Ectodermal cell (in vitro differentiated cells): ENCODE results near the gene PEX10.

Experiments
- H3K27ac ChIP-seq: 2 replicates; pipeline ENCODE4 v1.7.0; 2013; ENCODE audit warnings: mild to moderate bottlenecking, low read depth, low read length; ENCODE audit not compliant: insufficient read depth, poor library complexity, severe bottlenecking
- H3K27me3 ChIP-seq: 2 replicates; pipeline ENCODE4 v1.7.0; 2013; ENCODE audit warnings: mild to moderate bottlenecking, low read length; ENCODE audit not compliant: insufficient read depth, control insufficient read depth, poor library complexity, severe bottlenecking
- H3K36me3 ChIP-seq: one replicate; pipeline ENCODE4 v1.7.0; 2013; ENCODE audit warnings: low read length; ENCODE audit not compliant: control insufficient read depth, insufficient read depth
- H3K4me1 ChIP-seq: one replicate; pipeline ENCODE4 v1.7.0; 2013; ENCODE audit warnings: low read length; ENCODE audit not compliant: control insufficient read depth, insufficient read depth
- H3K4me3 ChIP-seq: 2 replicates; pipeline ENCODE4 v1.7.0; 2013; ENCODE audit warnings: low read depth, low read length, control low read depth; ENCODE audit not compliant: insufficient read depth
- H3K9me3 ChIP-seq: 2 replicates; pipeline ENCODE4 v1.7.0; 2013; ENCODE audit warnings: mild to moderate bottlenecking, low read length, moderate library complexity; ENCODE audit not compliant: control insufficient read depth
- WGBS, 2 experiments: methylation state at CpG; one replicate each; pipeline ENCODE4 v1.1.7; 2013; ENCODE audit warnings: missing lambda C conversion rate in 2 of 2; 5-methylcytosine and 5-hydroxymethylcytosine counted together

The PEX10 gene

GRCh38 chr1:2427976-2428375, 15.6 kb upstream of the PEX10 start:
- 94 to 95% methylated on average over 10 of the region's 10 CpGs for WGBS, 2 experiments
- peaks cover 32% of the 10 kb centered on the region for H3K4me1 ChIP-seq
- H3K27ac ChIP-seq: no peak overlapping the region
- H3K4me3 ChIP-seq: no peak overlapping the region
- no peaks in the 10 kb centered on the region for H3K36me3 ChIP-seq
- peaks cover under 1% of the 10 kb centered on the region for H3K27me3 ChIP-seq
- H3K9me3 ChIP-seq: no peaks in the 10 kb centered on the region

GRCh38 chr1:2427051-2427450, 14.7 kb upstream of the PEX10 start:
- WGBS, 2 experiments: 91 to 92% methylated on average over 18 of the region's 18 CpGs
- Histone ChIP-seq H3K27ac (no peak overlapping the region), H3K27me3 (no peaks in the 10 kb centered on the region), H3K4me1 (peaks cover 23% of the 10 kb centered on the region), H3K36me3 (no peaks in the 10 kb centered on the region), H3K4me3 (no peak overlapping the region), H3K9me3 (no peaks in the 10 kb centered on the region)

GRCh38 chr1:2426540-2426939, 14.2 kb upstream of the PEX10 start:
- H3K9me3 ChIP-seq: no peaks in the 10 kb centered on the region
- WGBS, 2 experiments: 66 to 73% methylated on average over 18 of the region's 18 CpGs
- H3K27me3 ChIP-seq: no peaks in the 10 kb centered on the region
- H3K27ac ChIP-seq: no peak overlapping the region
- H3K36me3 ChIP-seq: no peaks in the 10 kb centered on the region
- H3K4me1 ChIP-seq: peaks cover 18% of the 10 kb centered on the region
- H3K4me3 ChIP-seq: no peak overlapping the region

GRCh38 chr1:2425892-2426291, 13.5 kb upstream of the PEX10 start:
- Histone ChIP-seq H3K36me3 (no peaks in the 10 kb centered on the region), H3K9me3 (no peaks in the 10 kb centered on the region), H3K27me3 (no peaks in the 10 kb centered on the region), H3K27ac (no peak overlapping the region), H3K4me1 (peaks cover 11% of the 10 kb centered on the region), H3K4me3 (no peak overlapping the region)
- 91% methylated on average over 11 of the region's 11 CpGs for WGBS, 2 experiments

- peaks cover 16% of the 10 kb centered on the region for H3K4me1 ChIP-seq
- H3K9me3 ChIP-seq: no peaks in the 10 kb centered on the region
- H3K27me3 ChIP-seq: no peaks in the 10 kb centered on the region
- no peak overlapping the region for H3K27ac ChIP-seq
- H3K4me3 ChIP-seq: no peak overlapping the region
- 91 to 92% methylated on average over 4 of the region's 4 CpGs for WGBS, 2 experiments
- H3K36me3 ChIP-seq: no peaks in the 10 kb centered on the region
Observed at GRCh38 chr1:2422523-2422922, 10.2 kb upstream of the PEX10 start.

GRCh38 chr1:2419416-2419815, 7.1 kb upstream of the PEX10 start:
- Histone ChIP-seq H3K36me3 (no peaks in the 10 kb centered on the region), H3K9me3 (no peaks in the 10 kb centered on the region), H3K27ac (no peak overlapping the region), H3K4me3 (no peak overlapping the region), H3K27me3 (no peaks in the 10 kb centered on the region), H3K4me1 (peaks cover 5% of the 10 kb centered on the region)
- 89% methylated on average over 16 of the region's 16 CpGs for whole genome bisulfite sequencing, 2 experiments

GRCh38 chr1:2418791-2419320, 6.5 kb upstream of the PEX10 start:
- Histone ChIP-seq H3K36me3 (no peaks in the 10 kb centered on the region), H3K9me3 (no peaks in the 10 kb centered on the region), H3K4me3 (no peak overlapping the region), H3K4me1 (peaks cover 10% of the 10 kb centered on the region), H3K27me3 (no peaks in the 10 kb centered on the region), H3K27ac (no peak overlapping the region)
- WGBS, 2 experiments: 84 to 86% methylated on average over 16 of the region's 16 CpGs

GRCh38 chr1:2417833-2418225, 5.5 kb upstream of the PEX10 start:
- peaks cover 19% of the 10 kb centered on the region for H3K4me1 ChIP-seq
- no peak overlapping the region for H3K4me3 ChIP-seq
- H3K36me3 ChIP-seq: no peaks in the 10 kb centered on the region
- no peak overlapping the region for H3K27ac ChIP-seq
- no peaks in the 10 kb centered on the region for H3K9me3 ChIP-seq
- WGBS, 2 experiments: 84 to 89% methylated on average over 14 of the region's 14 CpGs
- peaks cover 5% of the 10 kb centered on the region for H3K27me3 ChIP-seq

GRCh38 chr1:2417083-2417832, 4.9 kb upstream of the PEX10 start:
- whole genome bisulfite sequencing, 2 experiments: 91 to 92% methylated on average over 13 of the region's 13 CpGs
- H3K4me3 ChIP-seq: no peak overlapping the region
- no peaks in the 10 kb centered on the region for H3K9me3 ChIP-seq
- no peak overlapping the region for H3K27ac ChIP-seq
- H3K36me3 ChIP-seq: no peaks in the 10 kb centered on the region
- peaks cover 5% of the 10 kb centered on the region for H3K27me3 ChIP-seq
- H3K4me1 ChIP-seq: peaks cover 19% of the 10 kb centered on the region

GRCh38 chr1:2416403-2416802, 4.0 kb upstream of the PEX10 start:
- Histone ChIP-seq H3K4me3 (no peak overlapping the region), H3K4me1 (peaks cover 23% of the 10 kb centered on the region), H3K27ac (no peak overlapping the region), H3K27me3 (peaks cover 5% of the 10 kb centered on the region), H3K36me3 (no peaks in the 10 kb centered on the region), H3K9me3 (no peaks in the 10 kb centered on the region)
- 86 to 88% methylated on average over 12 of the region's 12 CpGs for WGBS, 2 experiments
